CD14-positive monocyte (primary cell): ENCODE results near the gene CTNND2. TPM values are rescaled to one million over a fixed set of nuclear protein-coding genes. Genes with fewer than 3 reads are reported as not detected.

ENCODE experiments used
- DNase-seq, 3 donors: peaks; one replicate each; pipeline ENCODE4 v3.0.0-alpha.2; 2011 to 2022
- H2AFZ ChIP-seq: 2 replicates; pipeline ENCODE4 v1.6.0; 2012; ENCODE audit warnings: mild to moderate bottlenecking, low read depth, low read length, inconsistent platforms; ENCODE audit not compliant: insufficient read depth, poor library complexity, severe bottlenecking
- H3K27ac ChIP-seq, 2 donors: 1 replicate in 1 of 2; 2 replicates in 1 of 2; pipeline ENCODE4 v1.5.1; 2012 to 2013; ENCODE audit warnings: low read length in 2 of 2, control low read depth in 1 of 2, inconsistent platforms in 1 of 2, low read depth in 1 of 2, mild to moderate bottlenecking in 1 of 2
- H3K27me3 ChIP-seq, 2 donors: one replicate each; pipeline versions ENCODE4 v1.6.0 to v1.6.1; 2011 to 2013; ENCODE audit warnings: low read length in 2 of 2; ENCODE audit not compliant: control insufficient read depth in 2 of 2, insufficient read depth in 2 of 2
- H3K36me3 ChIP-seq, 2 donors: replicated peaks in 1 of 2; 1 replicate in 1 of 2; 2 replicates in 1 of 2; pipeline versions ENCODE4 v1.5.1 to v1.6.1; 2012 to 2013; ENCODE audit warnings: low read length in 2 of 2, control low read depth in 1 of 2, inconsistent platforms in 1 of 2, mild to moderate bottlenecking in 1 of 2; ENCODE audit not compliant: insufficient read depth in 2 of 2, control insufficient read depth in 1 of 2
- H3K4me1 ChIP-seq, 2 donors: 1 replicate in 1 of 2; 2 replicates in 1 of 2; pipeline versions ENCODE4 v1.5.1 to v1.6.1; 2012 to 2013; ENCODE audit warnings: low read length in 2 of 2, control low read depth in 1 of 2, inconsistent platforms in 1 of 2, mild to moderate bottlenecking in 1 of 2, moderate library complexity in 1 of 2; ENCODE audit not compliant: insufficient read depth in 2 of 2, control insufficient read depth in 1 of 2
- H3K4me2 ChIP-seq: replicated peaks from 2 replicates; pipeline ENCODE3; 2012; ENCODE audit warnings: low read length, moderate library complexity, mild to moderate bottlenecking; ENCODE audit not compliant: poor library complexity, severe bottlenecking; ENCODE audit errors: extremely low read depth
- H3K4me3 ChIP-seq, 3 experiments: fragments of 200-600 bp in 1 of 3; sonication (generic) in 1 of 3; replicated peaks in 1 of 3; 1 replicate in 2 of 3; 2 replicates in 1 of 3; pipeline ENCODE4 v1.5.1; 2011 to 2013; ENCODE audit warnings: low read length in 3 of 3, mild to moderate bottlenecking in 3 of 3, control low read depth in 2 of 3, low read depth in 2 of 3, inconsistent platforms in 1 of 3, moderate library complexity in 1 of 3
- H3K79me2 ChIP-seq: 2 replicates; pipeline ENCODE4 v1.6.0; 2012; ENCODE audit warnings: mild to moderate bottlenecking, control low read depth, inconsistent platforms, low read length, moderate library complexity; ENCODE audit not compliant: insufficient read depth
- H3K9ac ChIP-seq: 2 replicates; pipeline ENCODE4 v1.6.0; 2017; ENCODE audit warnings: low read length, mild to moderate bottlenecking; ENCODE audit not compliant: insufficient read depth, poor library complexity, severe bottlenecking
- H3K9me3 ChIP-seq, 2 donors: replicated peaks in 1 of 2; 1 replicate in 1 of 2; 2 replicates in 1 of 2; pipeline versions ENCODE4 v1.5.1 to v1.6.1; 2012 to 2013; ENCODE audit warnings: low read length in 2 of 2, control low read depth in 1 of 2; ENCODE audit not compliant: control insufficient read depth in 1 of 2, insufficient read depth in 1 of 2
- H4K20me1 ChIP-seq: 2 replicates; pipeline ENCODE4 v1.6.0; 2012; ENCODE audit warnings: mild to moderate bottlenecking, low read length, control low read depth, moderate library complexity; ENCODE audit not compliant: insufficient read depth
- H3K27ac Mint-ChIP-seq, 7 donors: one replicate each; pipeline ENCODE4 v1.8.0; 2020; ENCODE audit warnings: mild to moderate bottlenecking in 7 of 7, mixed read lengths in 7 of 7, moderate library complexity in 6 of 7, inconsistent platforms in 2 of 7
- H3K27me3 Mint-ChIP-seq, 3 donors: one replicate each; pipeline ENCODE4 v1.8.0; 2021 to 2022; ENCODE audit warnings: low read depth in 3 of 3, mild to moderate bottlenecking in 3 of 3, mixed read lengths in 3 of 3, moderate library complexity in 3 of 3, inconsistent platforms in 1 of 3
- H3K36me3 Mint-ChIP-seq, 2 donors: one replicate each; pipeline ENCODE4 v1.8.0; 2020; ENCODE audit warnings: mixed read lengths in 2 of 2, inconsistent platforms in 1 of 2, mild to moderate bottlenecking in 1 of 2
- H3K4me1 Mint-ChIP-seq: one replicate; pipeline ENCODE4 v1.8.0; 2020; ENCODE audit warnings: mild to moderate bottlenecking, mixed read lengths
- H3K4me3 Mint-ChIP-seq, 2 donors: one replicate each; pipeline ENCODE4 v1.8.0; 2020; ENCODE audit warnings: mild to moderate bottlenecking in 2 of 2, mixed read lengths in 2 of 2, moderate library complexity in 1 of 2
- H3K9me3 Mint-ChIP-seq, 7 donors: one replicate each; pipeline ENCODE4 v1.8.0; 2020 to 2022; ENCODE audit warnings: mixed read lengths in 7 of 7, mild to moderate bottlenecking in 6 of 7, moderate library complexity in 6 of 7, inconsistent platforms in 2 of 7
- CTCF ChIP-seq: fragments of 200-600 bp; IDR thresholded peaks from one replicate; pipeline ENCODE4 v1.8.0; 2022; ENCODE audit warnings: antibody characterized with exemption, mild to moderate bottlenecking
- WGBS: methylation state at CpG from one replicate; pipeline ENCODE4 v1.1.5; 2013; ENCODE audit warnings: missing lambda C conversion rate; ENCODE audit not compliant: insufficient coverage; 5-methylcytosine and 5-hydroxymethylcytosine counted together
- intact Hi-C, 2 donors: fragments of 100-400 bp; cut with micrococcal nuclease; formaldehyde crosslinking; loops; one replicate each; pipeline versions ENCODE4 v1.15.0 to v1.15.1; 2023
- polyA plus RNA-seq, 3 donors: library from polyadenylated mRNA; depleted of rRNA in 1 of 3; unstranded in 2 of 3; stranded (reverse) in 1 of 3; fragments of 300-500 nt in 2 of 3; fragments of >200 nt in 1 of 3; fragmentation: Illumina TruSeq in 2 of 3; gene quantifications; 1 replicate in 2 of 3; 2 replicates in 1 of 3; pipeline ENCODE4 v1.2.3, GENCODE V29; 2012 to 2021

CTNND2 gene
- polyA plus RNA-seq, 3 donors = not detected

GRCh38 chr5:11355491-11355890, 548.8 kb downstream of the CTNND2 start:
- Mint-ChIP-seq H3K27ac (no peak overlapping the region), H3K9me3 (peaks cover 0 to 4% (median 0%) of the 10 kb centered on the region in 7 donors)

GRCh38 chr5:11346336-11346735, 557.9 kb downstream of the CTNND2 start:
- no peak overlapping the region for H3K9ac ChIP-seq
- intact Hi-C loops = no loop called here
- no peaks in the 10 kb centered on the region for H4K20me1 ChIP-seq
- no peaks in the 10 kb centered on the region for H3K4me1 ChIP-seq
- Mint-ChIP-seq H3K27ac (no peak overlapping the region), H3K27me3 (peaks cover 0 to 2% (median 0%) of the 10 kb centered on the region in 3 donors), H3K4me1 (no peaks in the 10 kb centered on the region), H3K4me3 (no peak overlapping the region), H3K36me3 (no peaks in the 10 kb centered on the region), H3K9me3 (peaks cover 0 to 3% (median 2%) of the 10 kb centered on the region in 7 donors)
- H3K9me3 ChIP-seq = no peaks in the 10 kb centered on the region
- no peak overlapping the region for H3K4me2 ChIP-seq
- H3K36me3 ChIP-seq = no peaks in the 10 kb centered on the region
- H3K27me3 ChIP-seq = no peaks in the 10 kb centered on the region
- H3K79me2 ChIP-seq = no peaks in the 10 kb centered on the region
- H3K27ac ChIP-seq = no peak overlapping the region
- no peak for TF ChIP-seq CTCF
- H2AFZ ChIP-seq = no peak overlapping the region
- no peak overlapping the region for H3K4me3 ChIP-seq
- no peak for DNase-seq
- 92% methylated on average over 13 of the region's 16 CpGs for WGBS

More at GRCh38 chr5:11355491-11355890, 548.8 kb downstream of the CTNND2 start:
- no peaks in the 10 kb centered on the region for H3K4me1 Mint-ChIP-seq
- Histone ChIP-seq H3K4me1 (no peaks in the 10 kb centered on the region), H3K27me3 (no peaks in the 10 kb centered on the region), H3K36me3 (no peaks in the 10 kb centered on the region), H3K9ac (no peak overlapping the region), H4K20me1 (no peaks in the 10 kb centered on the region), H3K9me3 (no peaks in the 10 kb centered on the region), H3K4me2 (no peak overlapping the region), H2AFZ (no peak overlapping the region), H3K27ac (no peak overlapping the region), H3K4me3 (no peak overlapping the region), H3K79me2 (no peaks in the 10 kb centered on the region)
- H3K4me3 Mint-ChIP-seq = no peak overlapping the region
- DNase-seq = no peak
- peaks cover 1 to 6% (median 5%) of the 10 kb centered on the region in 3 donors for H3K27me3 Mint-ChIP-seq
- intact Hi-C loops = no loop called here
- H3K36me3 Mint-ChIP-seq = no peaks in the 10 kb centered on the region
- no peak for TF ChIP-seq CTCF
